HG03025 (cell line): ENCODE data around the gene BEND7.

Experiments
- ATAC-seq: cut with Tn5 transposase; IDR thresholded peaks from one replicate; pipeline ENCODE4 v1.9.1; 2021; ENCODE audit warnings: mild to moderate bottlenecking, moderate library complexity; ENCODE audit not compliant: unreplicated experiment, low FRiP score

The BEND7 gene

GRCh38 chr10:13525663-13526062 is 3.2 kb downstream of the BEND7 start:
- no peak for ATAC-seq

DNA sequence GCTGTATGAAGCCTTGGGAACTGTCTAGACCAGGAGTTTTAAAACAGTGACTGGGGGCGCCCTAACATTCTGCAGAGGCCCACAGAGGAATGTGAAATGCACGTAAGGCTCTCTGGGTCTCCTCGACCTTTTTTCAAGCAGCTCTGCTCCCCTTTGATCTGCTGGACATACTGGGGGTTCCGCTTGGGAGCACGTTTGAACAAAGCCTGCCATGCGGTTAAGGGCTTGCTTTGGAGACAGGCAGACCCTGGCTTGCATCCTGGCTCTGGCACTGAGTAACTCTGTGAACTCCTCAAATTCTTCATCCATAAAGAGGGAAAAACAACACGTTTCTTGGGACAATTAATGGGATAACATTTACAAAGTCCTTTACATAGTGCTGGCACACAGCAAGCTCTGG is 7.8 kb downstream of the BEND7 start:
- ATAC-seq = no peak

- ATAC-seq = no peak
Observed at GRCh38 chr10:13520194-13520593, 8.6 kb downstream of the BEND7 start.

DNA sequence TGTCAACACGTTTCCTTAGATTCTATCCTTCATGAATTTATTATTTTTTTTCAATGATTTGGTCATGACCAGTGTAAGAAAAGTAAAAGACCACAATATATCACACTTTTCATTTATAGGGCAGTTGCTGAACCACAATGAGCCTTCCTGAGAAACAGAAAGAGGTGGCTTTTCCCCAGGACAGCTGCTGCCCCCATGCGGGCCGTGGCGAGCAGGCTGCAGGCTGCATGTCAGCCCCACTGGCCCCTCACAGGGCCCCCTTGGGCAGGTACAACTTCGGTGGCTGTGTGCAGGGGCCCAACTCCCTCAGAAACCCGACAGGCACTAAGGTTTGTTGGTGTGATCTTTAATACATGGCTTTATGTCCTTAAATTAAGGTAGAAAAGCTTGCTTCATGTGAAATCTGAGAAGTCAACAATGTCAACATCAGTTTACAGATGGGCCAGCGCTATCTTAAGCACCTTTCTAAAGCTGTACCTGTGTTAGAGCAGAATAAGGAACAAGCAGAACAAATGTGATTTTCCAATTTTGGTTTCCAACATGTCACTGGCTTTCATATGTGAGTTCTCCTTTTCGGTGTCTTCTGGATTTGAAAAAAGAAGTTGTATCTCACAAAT is 10.6 kb downstream of the BEND7 start:
- no peak for ATAC-seq

DNA sequence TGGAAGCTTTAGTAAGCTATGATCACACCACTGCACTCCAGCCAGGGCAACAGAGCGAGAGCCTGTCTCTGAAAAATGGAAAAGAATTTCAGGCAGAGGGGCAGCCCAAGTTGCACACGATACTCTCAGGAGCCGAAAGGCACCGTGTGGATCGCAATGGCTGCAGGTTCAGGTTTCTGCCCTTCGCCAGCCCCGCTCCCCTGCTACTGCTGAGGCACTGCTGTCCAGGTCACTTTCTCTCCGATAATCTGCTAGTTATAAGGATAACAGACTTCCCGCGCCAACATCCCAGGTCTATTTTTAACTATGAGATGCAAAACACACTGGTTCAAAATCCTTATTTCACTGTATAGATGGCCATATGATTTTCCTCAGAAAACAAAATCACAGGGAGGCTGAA is 11.1 kb downstream of the BEND7 start:
- ATAC-seq = no peak

GRCh38 chr10:13516176-13516575 is 12.6 kb downstream of the BEND7 start:
- no peak for ATAC-seq

GRCh38 chr10:13515467-13515866 is 13.3 kb downstream of the BEND7 start:
- ATAC-seq = no peak

DNA sequence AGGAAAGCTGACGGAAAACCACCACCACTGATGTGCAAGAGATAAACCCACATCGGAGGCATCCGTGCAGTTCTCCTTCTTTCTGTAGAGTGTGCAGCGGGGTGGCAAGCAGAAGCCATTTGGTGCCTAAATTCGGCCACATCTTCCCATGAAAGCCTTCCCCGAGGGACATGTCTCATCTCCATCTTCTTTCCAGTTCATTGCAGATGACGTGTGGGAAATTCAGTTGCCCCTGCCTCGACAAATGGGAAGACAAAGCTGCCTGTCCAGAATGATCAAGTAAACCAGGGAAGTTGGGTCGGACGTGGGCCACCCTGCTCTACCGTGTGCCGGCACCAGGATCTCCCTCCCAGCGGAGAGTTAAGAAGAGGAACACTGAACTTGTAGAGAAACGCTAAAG is 14.5 kb downstream of the BEND7 start:
- ATAC-seq = no peak

DNA sequence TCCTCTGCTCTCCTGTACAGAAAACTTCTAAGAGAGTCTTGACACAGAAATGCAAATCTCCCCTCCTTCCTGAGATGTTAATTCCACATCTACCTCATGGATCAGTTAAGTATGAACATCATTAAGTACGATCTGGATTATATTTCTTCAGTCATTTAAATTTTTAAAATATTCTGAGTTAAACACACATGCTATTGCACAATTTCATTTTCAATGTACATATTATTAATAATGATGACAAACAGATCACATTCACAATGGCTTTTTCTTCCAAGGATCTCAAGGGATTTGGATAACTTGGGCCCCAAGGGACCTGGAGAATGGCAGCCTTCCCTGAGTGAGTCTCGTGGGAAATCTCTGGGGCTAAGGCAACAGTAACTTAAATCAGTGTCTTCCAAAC is 16.2 kb downstream of the BEND7 start:
- ATAC-seq = no peak

DNA sequence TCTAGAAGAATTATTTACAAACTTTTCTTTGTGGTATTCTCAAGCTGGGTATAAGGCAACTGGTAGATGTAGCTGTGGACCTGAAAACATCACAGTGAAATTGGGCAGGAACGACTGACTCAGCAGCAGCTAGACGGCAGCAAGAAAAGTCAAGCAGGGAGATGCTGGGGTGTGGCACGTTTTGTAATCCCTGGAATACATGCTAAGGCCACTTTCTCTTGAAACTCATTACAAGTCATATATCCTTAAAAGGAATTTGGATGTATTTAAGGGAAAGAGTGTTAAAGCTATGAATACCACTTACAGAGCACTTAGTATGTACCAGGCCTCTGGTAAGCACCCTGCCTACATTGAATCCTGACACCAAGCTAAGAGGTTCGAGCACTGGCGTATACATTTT is 17.4 kb downstream of the BEND7 start:
- ATAC-seq = no peak

- no peak for ATAC-seq
Observed at GRCh38 chr10:13505052-13505680, 23.6 kb downstream of the BEND7 start.

GRCh38 chr10:13503745-13504463 is 24.9 kb downstream of the BEND7 start:
- no peak for ATAC-seq

DNA sequence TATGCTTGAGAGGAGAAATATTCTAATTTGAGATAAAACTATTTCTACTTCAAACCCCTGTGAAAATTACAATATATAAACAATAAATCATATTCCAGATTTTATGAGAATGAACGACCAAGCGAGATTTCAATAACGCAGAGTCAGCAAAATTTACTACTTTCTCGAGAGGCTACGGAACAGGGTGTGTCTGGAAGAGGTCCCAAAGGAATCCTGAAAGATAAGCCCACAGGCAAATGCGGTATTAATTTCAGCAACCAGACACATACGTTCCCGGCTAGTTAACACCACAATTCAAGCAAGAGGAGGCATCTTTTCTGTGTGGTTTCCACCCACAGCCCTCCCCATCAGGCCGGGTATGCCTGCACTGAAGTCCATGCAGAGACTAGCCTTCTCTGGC is 26.4 kb downstream of the BEND7 start:
- no peak for ATAC-seq

GRCh38 chr10:13500201-13500600 is 28.6 kb downstream of the BEND7 start:
- ATAC-seq = no peak

- ATAC-seq = no peak
Observed at GRCh38 chr10:13499150-13499549, 29.7 kb downstream of the BEND7 start.

GRCh38 chr10:13496931-13497330 is 31.9 kb downstream of the BEND7 start:
- ATAC-seq = no peak

GRCh38 chr10:13496164-13496563 is 32.6 kb downstream of the BEND7 start:
- ATAC-seq = no peak

DNA sequence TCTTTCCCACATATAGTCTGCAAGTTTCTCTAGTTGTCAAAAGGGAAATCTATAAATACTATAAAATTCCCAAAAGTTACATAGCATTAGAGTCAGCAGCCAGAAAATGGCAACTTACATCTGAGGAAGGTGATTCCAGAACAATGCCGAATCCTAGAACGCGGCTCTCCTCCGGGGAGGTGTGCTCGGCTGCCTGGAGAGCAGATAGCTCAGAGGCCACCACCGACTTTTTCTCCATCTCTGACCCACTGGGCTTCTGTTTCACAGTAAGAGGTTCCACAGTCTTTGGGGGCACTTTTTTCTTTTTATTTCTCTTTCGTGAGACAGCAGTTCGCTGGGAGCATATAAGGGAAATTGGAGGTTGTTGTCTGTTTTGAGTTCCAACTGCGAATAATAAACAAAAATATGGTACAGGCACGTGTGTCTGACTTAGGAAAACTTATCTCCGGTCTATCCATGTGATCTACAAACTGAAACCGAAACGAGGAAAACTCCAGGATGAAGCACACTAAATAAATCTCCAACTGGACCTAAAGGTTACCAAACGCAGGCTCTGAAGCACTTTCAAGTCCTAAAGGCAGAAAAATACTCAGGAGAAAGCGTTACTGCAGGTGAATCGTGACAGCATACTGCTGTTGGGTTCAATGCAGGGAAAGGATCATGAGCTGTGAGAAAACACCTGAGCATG is 36.2 kb downstream of the BEND7 start:
- no peak for ATAC-seq

- no peak for ATAC-seq
Observed at GRCh38 chr10:13491747-13492360, 37.0 kb downstream of the BEND7 start.

GRCh38 chr10:13490503-13490902 is 38.3 kb downstream of the BEND7 start:
- ATAC-seq = no peak

- no peak for ATAC-seq
Observed at GRCh38 chr10:13489035-13489599, 39.7 kb downstream of the BEND7 start.
